DMS 273 (cell line): ENCODE results near the gene SMIM22.
"Not testable (repeated sequence)": the region's sequence is repeated elsewhere in the genome, so short reads cannot be mapped to it uniquely, and the experiment has no call there.

Experiments
- DNase-seq: peaks from one replicate; lab custom pipeline; 2025; ENCODE audit not compliant: unreplicated experiment; lab: John Stamatoyannopoulos, UW

SMIM22 gene

DNA sequence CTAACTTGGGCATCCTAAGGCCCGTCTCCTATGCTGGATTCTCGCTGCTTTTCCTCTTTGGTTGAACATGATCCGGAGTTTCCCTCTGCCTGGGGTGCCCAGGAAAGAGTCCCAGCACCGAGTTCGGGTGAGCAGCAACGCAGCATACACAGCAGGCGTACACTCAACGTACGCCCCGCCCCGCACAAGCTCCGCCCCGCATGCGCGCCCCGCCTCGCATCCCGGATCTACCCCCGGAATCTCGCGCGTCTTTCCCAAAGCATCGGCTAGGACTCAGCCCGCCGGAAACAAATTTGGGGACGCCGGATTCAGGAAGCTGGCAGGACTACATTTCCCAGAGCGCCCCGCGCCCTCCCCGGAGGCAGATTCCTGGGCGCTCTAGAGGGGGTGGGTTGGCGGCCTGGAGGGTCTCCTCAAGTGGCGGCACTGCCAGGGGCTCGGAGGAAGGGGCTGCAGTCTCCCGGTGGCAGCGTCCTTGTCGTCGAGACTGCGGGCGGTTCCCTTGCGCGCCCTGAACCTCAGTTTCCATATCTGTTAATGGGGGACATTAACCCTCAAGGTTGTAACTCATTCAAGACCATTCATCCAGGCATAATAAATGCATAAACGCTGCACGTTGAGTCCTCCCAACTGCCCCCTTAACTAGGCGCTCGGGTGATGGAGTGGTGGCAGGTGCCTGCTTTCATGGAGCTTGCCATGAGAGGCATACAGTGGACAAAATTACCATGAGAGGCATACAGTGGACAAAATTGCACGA is 26.4 kb upstream of the SMIM22 start:
- DNase-seq, result peak; percentile 99

DNA sequence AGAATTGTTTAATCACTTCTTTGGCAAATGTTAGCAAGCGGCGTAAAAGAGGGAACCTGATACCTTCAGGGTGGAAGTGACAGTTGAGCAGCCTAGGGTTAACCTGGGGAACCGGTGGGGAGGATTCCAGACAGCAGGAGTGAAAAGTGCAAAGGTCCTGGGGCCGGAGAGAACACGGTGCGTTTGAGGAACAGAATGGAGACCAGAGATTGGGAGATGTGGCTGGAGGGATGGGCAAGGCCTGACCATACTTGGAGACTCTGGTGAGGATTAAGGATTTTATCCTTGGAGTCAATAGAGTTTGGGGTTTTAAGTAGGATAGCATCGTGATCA is 25.9 kb upstream of the SMIM22 start:
- no peak for DNase-seq

DNA sequence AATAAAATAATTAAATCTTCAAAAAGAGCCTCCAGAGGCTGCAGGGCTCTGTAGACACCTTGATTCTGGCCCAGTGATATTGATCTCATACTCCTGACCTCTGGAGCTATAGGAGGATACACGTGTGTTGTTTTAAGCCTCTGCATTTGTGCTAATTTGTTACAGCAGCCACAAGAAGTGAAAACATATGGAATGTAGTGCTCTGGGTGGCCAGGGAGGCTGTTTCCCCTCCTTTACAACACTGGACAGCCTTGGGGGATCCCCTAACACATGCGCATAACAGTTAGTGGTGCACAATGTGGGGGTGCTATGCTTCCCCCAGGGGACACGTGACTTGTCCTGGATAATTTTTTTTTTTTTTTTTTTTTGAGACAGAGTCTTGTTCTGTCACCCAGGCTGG is 23.5 kb upstream of the SMIM22 start:
- no peak for DNase-seq

DNA sequence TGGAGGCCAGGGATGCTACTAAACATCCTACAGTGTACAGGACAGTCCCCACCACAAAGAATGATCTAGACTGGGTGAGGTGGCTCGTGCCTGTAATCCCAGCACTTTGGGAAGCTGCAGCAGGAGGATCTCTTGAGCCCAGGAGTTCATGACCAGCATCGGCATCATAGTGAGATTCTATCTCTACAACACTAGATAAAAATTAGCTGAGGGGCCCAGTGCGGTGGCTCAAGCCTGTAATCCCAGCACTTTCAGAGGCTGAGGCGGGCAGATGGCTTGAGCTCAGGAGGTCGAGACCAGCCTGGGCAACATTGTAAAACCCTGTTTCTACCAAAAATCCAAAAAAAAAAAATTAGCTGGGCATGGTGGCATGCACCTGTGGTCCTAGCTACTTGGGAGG is 22.8 kb upstream of the SMIM22 start:
- no peak for DNase-seq

GRCh38 chr16:4775005-4775404 is 20.2 kb upstream of the SMIM22 start:
- no peak for DNase-seq

- no peak for DNase-seq
Observed at GRCh38 chr16:4776141-4776705, 18.9 kb upstream of the SMIM22 start.

GRCh38 chr16:4777339-4778049 is 17.7 kb upstream of the SMIM22 start:
- DNase-seq, result no peak

- no peak for DNase-seq
Observed at GRCh38 chr16:4778050-4778392, 17.1 kb upstream of the SMIM22 start.

DNA sequence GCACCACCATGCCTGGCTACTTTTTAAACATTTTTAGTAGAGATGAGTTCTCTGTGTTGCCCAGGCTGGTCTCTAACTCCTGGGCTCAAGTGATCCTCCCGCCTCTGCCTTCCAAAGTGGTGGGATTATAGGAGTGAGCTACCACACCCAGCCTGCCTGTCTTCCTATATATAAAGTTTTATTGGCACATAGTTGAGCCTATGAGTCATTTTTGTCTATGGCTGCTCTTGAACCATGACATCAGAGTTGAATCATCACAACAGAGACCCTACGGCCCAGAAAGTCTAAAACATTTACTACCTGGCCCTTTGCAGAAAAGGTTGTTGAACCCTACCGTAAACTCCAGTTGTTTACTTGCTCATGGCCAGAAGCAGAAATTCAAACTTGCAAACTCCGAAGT is 14.9 kb upstream of the SMIM22 start:
- no peak for DNase-seq

GRCh38 chr16:4783251-4783950 is 11.8 kb upstream of the SMIM22 start:
- DNase-seq, result no peak

- no peak for DNase-seq
Observed at GRCh38 chr16:4783951-4784336, 11.2 kb upstream of the SMIM22 start.

DNA sequence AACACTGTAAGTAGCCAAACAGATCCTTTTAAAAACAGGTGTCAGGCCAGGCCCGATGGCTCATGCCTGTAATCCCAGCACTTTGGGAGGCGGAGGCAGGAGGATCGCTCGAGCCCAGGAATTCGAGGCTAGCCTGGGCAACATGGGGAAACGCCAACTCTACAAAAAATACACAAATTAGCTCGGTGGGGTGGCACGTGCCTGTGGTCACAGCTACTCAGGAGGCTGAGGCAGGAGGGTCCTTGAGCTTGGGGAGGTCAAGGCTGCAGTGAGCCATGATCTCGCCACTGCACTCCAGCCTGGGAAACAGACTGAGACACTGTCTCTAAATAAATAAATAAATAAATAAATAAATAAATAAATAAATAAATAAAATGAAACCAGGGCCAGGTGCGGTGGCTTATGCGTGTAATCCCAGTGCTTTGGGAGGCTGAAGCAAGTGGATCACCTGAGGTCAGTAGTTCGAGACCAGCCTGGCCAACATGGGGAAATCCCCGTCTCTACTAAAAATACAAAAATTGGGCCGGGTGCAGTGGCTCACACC is 10.7 kb upstream of the SMIM22 start:
- DNase-seq, result not testable (repeated sequence)

- no peak for DNase-seq
Observed at GRCh38 chr16:4785758-4786433, 9.3 kb upstream of the SMIM22 start.

GRCh38 chr16:4787068-4787467 is 8.1 kb upstream of the SMIM22 start:
- DNase-seq, result no peak

GRCh38 chr16:4787627-4788482 is 7.3 kb upstream of the SMIM22 start, which contains the start of gene SEPTIN12:
Gene SEPTIN12, minus strand, starts transcription at chr16:4788345. Its CDS starts 700 bp downstream, at chr16:4787645.
- no peak for DNase-seq

DNA sequence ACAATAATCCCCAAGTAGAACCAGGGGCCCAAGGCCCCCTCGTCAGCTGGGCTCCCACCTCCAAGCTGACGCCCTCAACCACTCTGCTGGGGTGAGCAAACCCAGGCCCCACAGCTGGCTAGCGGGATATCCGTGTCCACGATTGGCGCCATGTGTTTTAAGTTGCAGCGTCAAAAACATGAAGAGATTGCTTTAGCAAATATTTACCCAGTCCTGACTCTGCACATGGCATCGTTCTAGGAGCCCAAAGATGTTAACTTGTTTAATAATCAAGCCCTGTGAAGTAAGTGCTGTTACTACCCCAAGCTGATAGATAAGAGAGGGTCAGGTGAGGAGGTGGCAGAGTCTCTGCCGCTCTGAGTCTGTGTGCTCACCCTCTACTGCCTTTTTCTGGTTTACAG is 6.7 kb upstream of the SMIM22 start:
- no peak for DNase-seq

DNA sequence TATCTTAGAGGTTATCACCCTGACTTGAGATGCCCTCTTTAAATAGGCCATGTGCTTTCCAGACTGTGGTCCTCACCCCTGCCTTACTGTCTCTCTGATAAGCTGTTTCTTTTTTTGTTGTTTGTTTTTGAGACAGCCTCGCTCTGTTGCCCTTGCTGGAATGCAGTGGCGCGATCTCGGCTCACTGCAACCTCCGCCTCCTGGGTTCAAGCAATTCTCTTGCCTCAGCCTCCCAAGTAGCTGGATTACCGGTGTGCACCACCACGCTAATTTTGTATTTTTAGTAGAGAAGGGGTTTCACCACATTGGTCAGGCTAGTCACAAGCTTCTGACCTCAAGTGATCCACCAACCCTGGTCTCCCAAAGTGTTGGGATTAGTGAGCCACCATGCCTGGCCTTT is 6.3 kb upstream of the SMIM22 start:
- DNase-seq, result no peak

DNA sequence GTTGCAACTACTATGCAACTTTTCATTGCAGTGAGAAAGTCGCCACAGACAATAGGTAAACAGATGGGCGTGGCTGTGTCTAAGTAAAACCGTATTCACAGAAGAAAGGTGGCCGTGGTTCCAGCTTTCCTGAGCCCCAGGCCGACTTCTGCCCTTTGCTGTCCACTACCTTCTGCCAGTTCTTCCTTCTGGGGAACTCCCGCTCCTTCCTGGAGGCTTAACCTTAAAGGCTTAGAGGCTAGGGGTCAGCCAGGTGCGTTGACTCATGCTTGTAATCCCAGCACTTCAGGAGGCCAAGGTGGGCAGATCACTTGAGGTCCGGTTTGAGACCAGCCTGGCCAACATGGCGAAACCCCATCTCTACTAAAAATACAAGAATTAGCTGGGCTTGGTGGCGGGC is 4.9 kb upstream of the SMIM22 start:
- no peak for DNase-seq

DNA sequence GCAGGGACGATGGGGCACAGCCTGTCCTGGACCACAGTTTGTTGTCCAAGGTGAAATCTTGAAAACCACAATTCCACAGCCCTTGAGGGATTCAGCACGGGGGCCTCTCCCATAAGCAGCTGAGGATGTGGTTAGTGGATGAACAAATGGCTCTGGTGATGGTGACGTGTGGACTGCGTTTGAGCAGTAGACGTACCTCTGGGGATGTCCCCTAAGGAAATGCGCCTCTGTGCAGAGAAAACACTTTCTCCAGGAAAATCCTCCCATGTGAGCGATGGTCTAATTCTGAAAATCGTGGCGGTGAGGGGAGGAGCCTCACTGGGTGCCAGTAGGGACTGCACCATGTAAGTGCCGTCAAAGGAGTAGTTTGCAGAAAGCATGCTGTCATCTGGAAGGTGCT is 4.3 kb upstream of the SMIM22 start:
- DNase-seq, result no peak

DNA sequence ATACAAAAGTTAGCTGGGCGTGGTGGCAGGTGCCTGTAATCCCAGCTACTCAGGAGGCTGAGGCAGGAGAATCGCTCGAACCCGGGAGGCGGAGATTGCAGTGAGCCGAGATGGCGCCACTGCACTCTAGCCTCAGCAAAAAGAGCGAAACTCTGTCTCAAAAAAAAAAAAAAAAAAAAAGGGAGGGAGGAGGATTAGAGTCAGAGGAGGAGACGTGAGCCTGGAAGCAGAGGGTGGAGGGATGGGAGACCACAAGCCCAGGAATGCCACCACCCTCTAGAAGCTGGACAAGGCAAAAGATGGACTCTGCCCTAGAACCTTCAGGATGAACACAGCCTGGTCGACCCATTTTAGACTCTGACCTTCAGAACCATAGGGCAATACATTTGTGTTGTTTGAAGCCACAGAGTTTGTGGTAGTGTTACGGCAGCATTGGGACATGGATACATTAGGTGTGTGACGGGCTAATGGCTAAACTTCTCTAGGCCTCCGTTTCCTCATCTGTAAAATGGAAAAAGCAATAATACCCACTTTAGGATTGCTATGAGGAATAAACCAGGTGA is 2.1 kb upstream of the SMIM22 start:
- DNase-seq, result no peak
